ENCODE results near the gene WDFY1. TPM values are rescaled to one million over a fixed set of nuclear protein-coding genes. Genes with fewer than 3 reads are reported as not detected.

Gene WDFY1
- total RNA-seq, 6 donors from 2014 or later, result 32.6 to 90.1 (median 41.2) TPM

- H3K36me3 ChIP-seq, result no peaks in the 10 kb centered on the region
- no peaks in the 10 kb centered on the region for H3K27me3 ChIP-seq
- DNase-seq (no peak), ATAC-seq (ENCODE audit: low FRiP score in 2 of 2) (peak in 1 of 2 donors; percentile 83)
- H3K27ac ChIP-seq, result no peak overlapping the region
- H3K9me3 ChIP-seq, result no peaks in the 10 kb centered on the region
- 80 to 85% methylated on average over 1 of the region's 1 CpG for WGBS, 2 donors
- TF ChIP-seq POLR2A (IDR thresholded peaks at IDR 0.05), result no peak
- TF ChIP-seq, protein P1, sequence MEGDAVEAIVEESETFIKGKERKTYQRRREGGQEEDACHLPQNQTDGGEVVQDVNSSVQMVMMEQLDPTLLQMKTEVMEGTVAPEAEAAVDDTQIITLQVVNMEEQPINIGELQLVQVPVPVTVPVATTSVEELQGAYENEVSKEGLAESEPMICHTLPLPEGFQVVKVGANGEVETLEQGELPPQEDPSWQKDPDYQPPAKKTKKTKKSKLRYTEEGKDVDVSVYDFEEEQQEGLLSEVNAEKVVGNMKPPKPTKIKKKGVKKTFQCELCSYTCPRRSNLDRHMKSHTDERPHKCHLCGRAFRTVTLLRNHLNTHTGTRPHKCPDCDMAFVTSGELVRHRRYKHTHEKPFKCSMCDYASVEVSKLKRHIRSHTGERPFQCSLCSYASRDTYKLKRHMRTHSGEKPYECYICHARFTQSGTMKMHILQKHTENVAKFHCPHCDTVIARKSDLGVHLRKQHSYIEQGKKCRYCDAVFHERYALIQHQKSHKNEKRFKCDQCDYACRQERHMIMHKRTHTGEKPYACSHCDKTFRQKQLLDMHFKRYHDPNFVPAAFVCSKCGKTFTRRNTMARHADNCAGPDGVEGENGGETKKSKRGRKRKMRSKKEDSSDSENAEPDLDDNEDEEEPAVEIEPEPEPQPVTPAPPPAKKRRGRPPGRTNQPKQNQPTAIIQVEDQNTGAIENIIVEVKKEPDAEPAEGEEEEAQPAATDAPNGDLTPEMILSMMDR (IDR thresholded peaks at IDR 0.05), result no peak
- TF ChIP-seq EP300 (IDR thresholded peaks at IDR 0.05), result no peak
- no peak for TF ChIP-seq POLR2AphosphoS5 (IDR thresholded peaks at IDR 0.05)
- no peak overlapping the region for H3K4me3 ChIP-seq
- H3K4me1 ChIP-seq, result no peaks in the 10 kb centered on the region
Measured at GRCh38 chr2:223846515-223846914, 98.6 kb downstream of the WDFY1 start.

GRCh38 chr2:223841436-223842190 lies 103.5 kb downstream of the WDFY1 start:
- TF ChIP-seq, protein P1 (IDR thresholded peaks at IDR 0.05), result no peak
- TF ChIP-seq POLR2A (IDR thresholded peaks at IDR 0.05), result no peak
- TF ChIP-seq EP300 (IDR thresholded peaks at IDR 0.05), result no peak
- no peak for TF ChIP-seq POLR2AphosphoS5 (IDR thresholded peaks at IDR 0.05)
- H3K36me3 ChIP-seq, result no peaks in the 10 kb centered on the region
- 46 to 65% methylated on average over 3 of the region's 3 CpGs for WGBS, 2 donors
- H3K27me3 ChIP-seq, result no peaks in the 10 kb centered on the region
- H3K27ac ChIP-seq, result peak overlapping the region in 1 of 4 donors; percentile 33
- DNase-seq (no peak), ATAC-seq (ENCODE audit: low FRiP score in 2 of 2) (no peak)
- peaks cover 4 to 8% (median 4%) of the 10 kb centered on the region in 4 donors for H3K4me1 ChIP-seq
- no peak overlapping the region for H3K4me3 ChIP-seq
- H3K9me3 ChIP-seq, result no peaks in the 10 kb centered on the region

- H3K27me3 ChIP-seq, result no peaks in the 10 kb centered on the region
- no peaks in the 10 kb centered on the region for H3K36me3 ChIP-seq
- H3K9me3 ChIP-seq, result no peaks in the 10 kb centered on the region
- ATAC-seq (ENCODE audit: low FRiP score in 2 of 2) (peak; percentile 91 to 95), DNase-seq (peak; percentile 82 to 93)
- H3K4me1 ChIP-seq, result peaks cover 11 to 17% (median 13%) of the 10 kb centered on the region in 4 donors
- 0 to 2% methylated on average over 20 to 38 of the region's 82 CpGs for WGBS, 2 donors
- peak within 1 kb of the TSS; percentile 52 to 83 (median 72) for H3K27ac ChIP-seq
- TF ChIP-seq POLR2AphosphoS5 (IDR thresholded peaks at IDR 0.05) (no peak), POLR2A (IDR thresholded peaks at IDR 0.05) (peak in 1 of 4 donors; percentile 46), EP300 (IDR thresholded peaks at IDR 0.05) (no peak)
- TF ChIP-seq, protein P1 (IDR thresholded peaks at IDR 0.05), result peak in 2 of 6 experiments; percentile 14
- peak within 1 kb of the TSS; percentile 48 to 90 (median 71) for H3K4me3 ChIP-seq
Measured at GRCh38 chr2:223837287-223838061, 107.7 kb downstream of the WDFY1 start, which contains the start of gene AP1S3. Gene AP1S3, minus strand, starts transcription at chr2:223837582. Its CDS starts 132 bp downstream, at chr2:223837450.

- WGBS, 2 donors, result 58 to 70% methylated on average over 14 to 15 of the region's 15 CpGs
- Histone ChIP-seq H3K4me1 (peaks cover 11 to 17% (median 13%) of the 10 kb centered on the region in 4 donors), H3K27me3 (no peaks in the 10 kb centered on the region), H3K4me3 (peak overlapping the region in 1 of 4 donors; percentile 63), H3K27ac (no peak overlapping the region), H3K9me3 (no peaks in the 10 kb centered on the region), H3K36me3 (no peaks in the 10 kb centered on the region)
- ATAC-seq (ENCODE audit: low FRiP score in 2 of 2) (no peak), DNase-seq (peak in 1 of 2 donors; percentile 25)
- TF ChIP-seq POLR2AphosphoS5 (IDR thresholded peaks at IDR 0.05) (no peak), EP300 (IDR thresholded peaks at IDR 0.05) (no peak), POLR2A (IDR thresholded peaks at IDR 0.05) (no peak)
- TF ChIP-seq, protein P1 (IDR thresholded peaks at IDR 0.05), result no peak
Measured at GRCh38 chr2:223835701-223836532, 109.2 kb downstream of the WDFY1 start.
